ENCODE results near the gene ARNT2.

- TF ChIP-seq, protein P1, sequence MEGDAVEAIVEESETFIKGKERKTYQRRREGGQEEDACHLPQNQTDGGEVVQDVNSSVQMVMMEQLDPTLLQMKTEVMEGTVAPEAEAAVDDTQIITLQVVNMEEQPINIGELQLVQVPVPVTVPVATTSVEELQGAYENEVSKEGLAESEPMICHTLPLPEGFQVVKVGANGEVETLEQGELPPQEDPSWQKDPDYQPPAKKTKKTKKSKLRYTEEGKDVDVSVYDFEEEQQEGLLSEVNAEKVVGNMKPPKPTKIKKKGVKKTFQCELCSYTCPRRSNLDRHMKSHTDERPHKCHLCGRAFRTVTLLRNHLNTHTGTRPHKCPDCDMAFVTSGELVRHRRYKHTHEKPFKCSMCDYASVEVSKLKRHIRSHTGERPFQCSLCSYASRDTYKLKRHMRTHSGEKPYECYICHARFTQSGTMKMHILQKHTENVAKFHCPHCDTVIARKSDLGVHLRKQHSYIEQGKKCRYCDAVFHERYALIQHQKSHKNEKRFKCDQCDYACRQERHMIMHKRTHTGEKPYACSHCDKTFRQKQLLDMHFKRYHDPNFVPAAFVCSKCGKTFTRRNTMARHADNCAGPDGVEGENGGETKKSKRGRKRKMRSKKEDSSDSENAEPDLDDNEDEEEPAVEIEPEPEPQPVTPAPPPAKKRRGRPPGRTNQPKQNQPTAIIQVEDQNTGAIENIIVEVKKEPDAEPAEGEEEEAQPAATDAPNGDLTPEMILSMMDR (IDR thresholded peaks at IDR 0.05): no peak
- TF ChIP-seq POLR2A (IDR thresholded peaks at IDR 0.05): no peak
These were observed 154.6 kb downstream of the ARNT2 start for GRCh38 chr15:80558631-80559319.
